Suprapubic skin (tissue), 4 donors: ENCODE measurements around the gene ATF6.

Experiments
- CTCF ChIP-seq, 2 donors: fragments of 200-600 bp in 1 of 2; fragments of 450-650 bp in 1 of 2; sonication (generic) in 1 of 2; IDR thresholded peaks; one replicate each; pipeline ENCODE4 v1.5.1; 2016 to 2019; ENCODE audit warnings: antibody characterized with exemption in 2 of 2, mild to moderate bottlenecking in 1 of 2, moderate library complexity in 1 of 2
- EP300 ChIP-seq: sonication (generic); formaldehyde crosslinking; IDR thresholded peaks from one replicate; pipeline ENCODE4 v1.6.1; 2017; ENCODE audit warnings: antibody characterized with exemption
- POLR2A ChIP-seq, 2 donors: fragments of 450-650 bp; IDR thresholded peaks; one replicate each; pipeline ENCODE4 v1.6.1; 2017; ENCODE audit warnings: antibody characterized with exemption in 2 of 2, mild to moderate bottlenecking in 2 of 2, moderate library complexity in 2 of 2
- POLR2AphosphoS5 ChIP-seq, 3 donors: sonication (generic); formaldehyde crosslinking; IDR thresholded peaks; one replicate each; pipeline ENCODE4 v1.6.1; 2017; ENCODE audit warnings: antibody characterized with exemption in 3 of 3

- TF ChIP-seq CTCF (IDR thresholded peaks at IDR 0.05) (no peak), EP300 (no peak), POLR2A (IDR thresholded peaks at IDR 0.05) (no peak), POLR2AphosphoS5 (IDR thresholded peaks at IDR 0.05) (no peak)
Observed at GRCh38 chr1:161956930-161957329, 190.8 kb downstream of the ATF6 start.
